Measurements from ENCODE around the gene ANAPC1.
"Not testable (repeated sequence)": the region's sequence is repeated elsewhere in the genome, so short reads cannot be mapped to it uniquely, and the experiment has no call there.

ANAPC1 gene

GRCh38 chr2:111748429-111748828 lies 135.6 kb downstream of the ANAPC1 start:
- not testable (repeated sequence) for H3K4me3 ChIP-seq (ENCODE audit: low read length); DNase-seq (ENCODE audit: low read depth, low spot score)

DNA sequence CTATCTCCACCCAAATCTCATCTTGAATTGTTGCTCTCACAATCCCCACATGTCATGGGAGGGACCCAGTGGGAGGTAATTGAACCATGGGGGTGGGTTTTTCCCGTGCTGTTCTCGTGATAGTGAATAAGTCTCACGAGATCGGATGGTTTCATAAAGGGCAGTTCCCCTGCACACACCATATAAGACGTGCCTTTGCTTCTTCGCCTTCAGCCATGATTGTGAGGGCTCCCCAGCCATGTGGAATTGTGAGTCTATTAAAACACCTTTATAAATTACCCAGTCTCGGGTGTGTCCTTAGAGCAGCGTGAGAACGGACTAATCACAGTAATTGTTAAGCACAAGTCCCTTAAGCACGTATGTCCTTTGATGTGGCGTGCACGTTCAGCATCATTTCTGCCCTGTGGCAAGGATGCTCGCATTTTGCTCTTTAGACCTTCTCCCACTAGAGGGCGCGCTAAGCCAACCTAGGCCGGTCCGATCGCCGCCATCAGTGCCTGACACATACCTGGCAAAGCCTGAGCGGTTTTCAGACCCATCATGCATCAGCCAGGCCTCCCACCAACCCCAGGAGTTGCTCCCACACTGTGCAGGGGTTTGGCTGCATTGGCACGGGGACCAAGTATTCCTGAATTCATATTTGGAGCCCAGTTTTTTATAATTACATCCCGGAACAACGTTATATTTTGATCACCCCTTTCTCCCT lies 136.4 kb downstream of the ANAPC1 start:
- H3K4me3 ChIP-seq (ENCODE audit: low read length): not testable (repeated sequence)
- peak; percentile 26 for DNase-seq (ENCODE audit: low read depth, low spot score)

GRCh38 chr2:111744751-111745150 lies 139.2 kb downstream of the ANAPC1 start:
- H3K4me3 ChIP-seq (ENCODE audit: low read length); DNase-seq (ENCODE audit: low read depth, low spot score): not testable (repeated sequence)

- not testable (repeated sequence) for H3K4me3 ChIP-seq (ENCODE audit: low read length); DNase-seq (ENCODE audit: low read depth, low spot score)
Measured at GRCh38 chr2:111741517-111741916, 142.5 kb downstream of the ANAPC1 start.

- H3K4me3 ChIP-seq (ENCODE audit: low read length); DNase-seq (ENCODE audit: low read depth, low spot score): not testable (repeated sequence)
Measured at GRCh38 chr2:111735838-111736721, 147.9 kb downstream of the ANAPC1 start.

DNA sequence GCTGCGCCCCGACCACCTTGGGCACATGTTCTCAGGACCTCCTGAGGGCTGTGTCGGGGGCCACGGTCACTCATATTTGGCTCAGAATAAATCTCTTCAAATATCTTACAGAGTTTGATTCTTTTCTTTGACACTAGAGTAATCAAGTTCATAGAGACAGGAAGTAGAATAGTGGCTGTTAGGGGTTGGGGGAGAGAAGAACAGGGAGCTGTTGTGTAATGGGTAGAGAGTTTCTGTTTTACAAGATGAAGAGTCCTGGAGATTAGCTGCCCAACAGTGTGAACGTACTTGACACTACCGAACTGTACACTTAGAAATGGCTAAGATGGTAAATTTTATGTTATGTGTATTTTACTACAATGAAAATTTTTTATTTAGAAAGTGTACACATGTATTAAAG lies 148.6 kb downstream of the ANAPC1 start:
- H3K4me3 ChIP-seq (ENCODE audit: low read length); DNase-seq (ENCODE audit: low read depth, low spot score): not testable (repeated sequence)

DNA sequence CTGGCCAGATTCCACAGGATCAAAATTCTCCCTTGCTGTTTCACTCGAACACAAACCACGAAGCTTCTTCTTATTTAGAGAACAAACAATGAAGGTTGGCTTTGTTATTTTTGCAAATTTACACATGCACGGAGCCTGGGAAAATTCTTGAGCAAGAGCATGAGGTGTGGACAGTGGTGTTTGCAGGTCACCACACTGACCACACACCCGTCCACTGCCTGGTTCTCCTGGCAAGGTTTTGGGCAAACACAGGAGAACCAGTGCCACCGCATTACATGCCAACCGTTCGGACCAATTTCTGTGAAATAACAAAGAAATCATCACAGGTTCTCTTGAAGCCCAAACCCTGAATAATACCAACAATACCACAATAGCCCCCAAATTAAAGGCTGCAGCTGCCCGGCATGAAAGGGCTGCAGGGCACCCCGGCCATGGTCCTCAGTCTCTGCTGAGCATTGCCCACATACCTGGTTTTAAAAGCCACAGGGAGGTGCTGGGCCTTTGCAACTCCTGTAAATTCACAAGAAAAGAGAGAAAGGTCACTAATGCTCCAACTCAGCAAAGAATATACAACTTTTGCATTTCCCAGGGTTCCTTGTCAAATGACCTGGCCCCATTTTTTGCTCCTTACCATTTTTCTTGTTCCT lies 154.1 kb downstream of the ANAPC1 start:
- DNase-seq (ENCODE audit: low read depth, low spot score); H3K4me3 ChIP-seq (ENCODE audit: low read length): not testable (repeated sequence)

DNA sequence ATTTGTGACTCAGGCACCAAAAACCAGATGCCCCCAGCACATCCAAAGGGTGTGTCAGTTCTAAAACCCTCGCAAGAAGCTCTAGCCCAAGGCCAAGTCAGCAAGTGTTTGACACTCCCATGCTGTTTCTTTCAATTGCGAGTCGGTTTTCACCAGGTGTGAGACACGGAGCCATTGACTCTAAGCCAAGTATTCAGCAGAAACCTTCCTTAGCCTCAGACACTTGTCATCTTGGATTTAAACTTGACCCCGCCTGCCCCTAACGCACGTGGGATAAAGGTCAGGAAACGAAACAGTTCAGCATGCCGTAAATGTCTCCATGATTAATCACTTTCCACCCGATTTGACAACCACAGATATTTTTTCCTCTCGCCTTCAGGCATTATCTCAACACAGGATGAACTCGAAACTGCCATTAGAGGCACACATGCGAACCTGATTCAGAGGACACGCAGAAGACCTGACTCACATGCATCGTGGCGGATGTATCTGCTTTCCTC lies 156.3 kb downstream of the ANAPC1 start:
- not testable (repeated sequence) for H3K4me3 ChIP-seq (ENCODE audit: low read length); DNase-seq (ENCODE audit: low read depth, low spot score)

- not testable (repeated sequence) for DNase-seq (ENCODE audit: low read depth, low spot score)
Measured at GRCh38 chr2:111725742-111726141, 158.3 kb downstream of the ANAPC1 start.

DNA sequence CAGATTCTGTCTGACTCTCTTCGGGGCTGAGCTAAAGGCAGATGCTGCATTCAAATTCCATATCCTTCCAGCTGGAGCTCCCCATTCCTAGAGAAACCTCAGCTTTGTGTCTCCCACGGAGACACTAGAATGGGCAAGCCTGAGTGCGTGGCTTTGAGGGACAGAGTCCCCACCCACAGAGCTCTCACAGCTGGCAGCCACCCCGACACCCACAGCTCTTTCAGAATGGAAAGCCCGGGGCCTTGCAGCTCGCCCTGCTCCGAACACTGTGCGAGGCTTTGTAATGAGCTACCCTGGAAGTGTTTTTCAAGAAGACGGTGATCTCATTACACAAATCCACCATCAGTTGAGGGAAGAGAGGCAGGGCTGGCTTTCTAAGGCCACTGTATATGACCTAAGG lies 164.4 kb downstream of the ANAPC1 start:
- H3K4me3 ChIP-seq (ENCODE audit: low read length); DNase-seq (ENCODE audit: low read depth, low spot score): not testable (repeated sequence)

More at GRCh38 chr2:111725742-111726141, 158.3 kb downstream of the ANAPC1 start:
- not testable (repeated sequence) for H3K4me3 ChIP-seq (ENCODE audit: low read length)

Measured in Jurkat, Clone E6-1 (cell line).